Measurements from ENCODE around the gene GANC.

DNA sequence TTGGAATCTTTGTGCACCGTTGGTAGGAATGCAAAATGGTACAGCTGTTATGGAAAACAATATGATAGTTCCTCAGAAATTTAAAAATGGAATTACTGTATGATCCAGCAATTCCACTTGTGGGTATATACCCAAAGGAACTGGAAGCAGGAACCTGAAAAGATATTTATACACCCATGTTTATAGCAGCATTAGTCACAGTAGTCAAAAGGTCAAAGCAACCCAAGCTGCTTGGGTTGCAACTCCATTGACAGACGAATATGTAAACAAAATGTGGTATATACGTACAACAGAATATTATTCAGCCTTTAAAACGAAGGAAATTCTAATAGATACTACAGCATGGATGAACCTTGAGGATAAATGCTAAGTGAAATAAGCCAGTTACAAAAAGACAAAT lies 51.3 kb downstream of the GANC start:
- no peak for TF ChIP-seq CEBPB (IDR thresholded peaks at IDR 0.05)
- no peak for TF ChIP-seq CHD2 (IDR thresholded peaks at IDR 0.05; ENCODE audit: low read length, partially characterized antibody)
- TF ChIP-seq POLR2A (IDR thresholded peaks at IDR 0.05; ENCODE audit: low read length), result no peak
- TF ChIP-seq SREBF2 (IDR thresholded peaks at IDR 0.05), result no peak
- TF ChIP-seq RFX5 (IDR thresholded peaks at IDR 0.05), result no peak
- TF ChIP-seq EP300 (IDR thresholded peaks at IDR 0.05), result no peak
- TF ChIP-seq, protein P1, sequence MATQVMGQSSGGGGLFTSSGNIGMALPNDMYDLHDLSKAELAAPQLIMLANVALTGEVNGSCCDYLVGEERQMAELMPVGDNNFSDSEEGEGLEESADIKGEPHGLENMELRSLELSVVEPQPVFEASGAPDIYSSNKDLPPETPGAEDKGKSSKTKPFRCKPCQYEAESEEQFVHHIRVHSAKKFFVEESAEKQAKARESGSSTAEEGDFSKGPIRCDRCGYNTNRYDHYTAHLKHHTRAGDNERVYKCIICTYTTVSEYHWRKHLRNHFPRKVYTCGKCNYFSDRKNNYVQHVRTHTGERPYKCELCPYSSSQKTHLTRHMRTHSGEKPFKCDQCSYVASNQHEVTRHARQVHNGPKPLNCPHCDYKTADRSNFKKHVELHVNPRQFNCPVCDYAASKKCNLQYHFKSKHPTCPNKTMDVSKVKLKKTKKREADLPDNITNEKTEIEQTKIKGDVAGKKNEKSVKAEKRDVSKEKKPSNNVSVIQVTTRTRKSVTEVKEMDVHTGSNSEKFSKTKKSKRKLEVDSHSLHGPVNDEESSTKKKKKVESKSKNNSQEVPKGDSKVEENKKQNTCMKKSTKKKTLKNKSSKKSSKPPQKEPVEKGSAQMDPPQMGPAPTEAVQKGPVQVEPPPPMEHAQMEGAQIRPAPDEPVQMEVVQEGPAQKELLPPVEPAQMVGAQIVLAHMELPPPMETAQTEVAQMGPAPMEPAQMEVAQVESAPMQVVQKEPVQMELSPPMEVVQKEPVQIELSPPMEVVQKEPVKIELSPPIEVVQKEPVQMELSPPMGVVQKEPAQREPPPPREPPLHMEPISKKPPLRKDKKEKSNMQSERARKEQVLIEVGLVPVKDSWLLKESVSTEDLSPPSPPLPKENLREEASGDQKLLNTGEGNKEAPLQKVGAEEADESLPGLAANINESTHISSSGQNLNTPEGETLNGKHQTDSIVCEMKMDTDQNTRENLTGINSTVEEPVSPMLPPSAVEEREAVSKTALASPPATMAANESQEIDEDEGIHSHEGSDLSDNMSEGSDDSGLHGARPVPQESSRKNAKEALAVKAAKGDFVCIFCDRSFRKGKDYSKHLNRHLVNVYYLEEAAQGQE (IDR thresholded peaks at IDR 0.05), result no peak
- TF ChIP-seq, protein P2, sequence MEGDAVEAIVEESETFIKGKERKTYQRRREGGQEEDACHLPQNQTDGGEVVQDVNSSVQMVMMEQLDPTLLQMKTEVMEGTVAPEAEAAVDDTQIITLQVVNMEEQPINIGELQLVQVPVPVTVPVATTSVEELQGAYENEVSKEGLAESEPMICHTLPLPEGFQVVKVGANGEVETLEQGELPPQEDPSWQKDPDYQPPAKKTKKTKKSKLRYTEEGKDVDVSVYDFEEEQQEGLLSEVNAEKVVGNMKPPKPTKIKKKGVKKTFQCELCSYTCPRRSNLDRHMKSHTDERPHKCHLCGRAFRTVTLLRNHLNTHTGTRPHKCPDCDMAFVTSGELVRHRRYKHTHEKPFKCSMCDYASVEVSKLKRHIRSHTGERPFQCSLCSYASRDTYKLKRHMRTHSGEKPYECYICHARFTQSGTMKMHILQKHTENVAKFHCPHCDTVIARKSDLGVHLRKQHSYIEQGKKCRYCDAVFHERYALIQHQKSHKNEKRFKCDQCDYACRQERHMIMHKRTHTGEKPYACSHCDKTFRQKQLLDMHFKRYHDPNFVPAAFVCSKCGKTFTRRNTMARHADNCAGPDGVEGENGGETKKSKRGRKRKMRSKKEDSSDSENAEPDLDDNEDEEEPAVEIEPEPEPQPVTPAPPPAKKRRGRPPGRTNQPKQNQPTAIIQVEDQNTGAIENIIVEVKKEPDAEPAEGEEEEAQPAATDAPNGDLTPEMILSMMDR (IDR thresholded peaks at IDR 0.05), result no peak
- TF ChIP-seq CHD4 (IDR thresholded peaks at IDR 0.05; ENCODE audit: borderline replicate concordance), result no peak
- TF ChIP-seq, protein P3, sequence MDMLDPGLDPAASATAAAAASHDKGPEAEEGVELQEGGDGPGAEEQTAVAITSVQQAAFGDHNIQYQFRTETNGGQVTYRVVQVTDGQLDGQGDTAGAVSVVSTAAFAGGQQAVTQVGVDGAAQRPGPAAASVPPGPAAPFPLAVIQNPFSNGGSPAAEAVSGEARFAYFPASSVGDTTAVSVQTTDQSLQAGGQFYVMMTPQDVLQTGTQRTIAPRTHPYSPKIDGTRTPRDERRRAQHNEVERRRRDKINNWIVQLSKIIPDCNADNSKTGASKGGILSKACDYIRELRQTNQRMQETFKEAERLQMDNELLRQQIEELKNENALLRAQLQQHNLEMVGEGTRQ (IDR thresholded peaks at IDR 0.05), result no peak
- TF ChIP-seq HDAC2 (IDR thresholded peaks at IDR 0.05), result no peak
- TF ChIP-seq NR3C1 (IDR thresholded peaks at IDR 0.05), result no peak
- TF ChIP-seq JUNB (IDR thresholded peaks at IDR 0.05), result no peak
- TF ChIP-seq, protein P4, sequence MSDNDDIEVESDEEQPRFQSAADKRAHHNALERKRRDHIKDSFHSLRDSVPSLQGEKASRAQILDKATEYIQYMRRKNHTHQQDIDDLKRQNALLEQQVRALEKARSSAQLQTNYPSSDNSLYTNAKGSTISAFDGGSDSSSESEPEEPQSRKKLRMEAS (IDR thresholded peaks at IDR 0.05), result no peak

All from A549 (cell line).